Cardiac muscle cell (in vitro differentiated cells and primary cell): Measurements from ENCODE around the gene C3orf18. TPM values are rescaled to one million over a fixed set of nuclear protein-coding genes. Genes with fewer than 3 reads are reported as not detected.

Source experiments
- DNase-seq, 2 donors: peaks; one replicate each; pipeline versions ENCODE4 v3.0.0 to v3.0.0-alpha.2; 2010 to 2017; ENCODE audit warnings: low read depth in 1 of 2, low spot score in 1 of 2
- H3K27ac ChIP-seq: fragments of 200-600 bp; sonication (generic); 2 replicates; pipeline ENCODE4 v1.5.1; 2016
- H3K27me3 ChIP-seq: fragments of 200-600 bp; sonication (generic); 2 replicates; pipeline ENCODE4 v1.6.0; 2016; ENCODE audit warnings: control low read depth
- H3K36me3 ChIP-seq: fragments of 200-600 bp; sonication (generic); 2 replicates; pipeline ENCODE4 v1.5.1; 2016; ENCODE audit warnings: control low read depth
- H3K4me1 ChIP-seq: fragments of 200-600 bp; sonication (generic); 2 replicates; pipeline ENCODE4 v1.8.1; 2017; ENCODE audit warnings: low read depth, mild to moderate bottlenecking, mixed run types
- H3K4me3 ChIP-seq: fragments of 200-600 bp; sonication (generic); 2 replicates; pipeline ENCODE4 v1.5.1; 2016; ENCODE audit warnings: mild to moderate bottlenecking
- H3K9me3 ChIP-seq: fragments of 200-600 bp; sonication (generic); 2 replicates; pipeline ENCODE4 v1.5.1; 2017; ENCODE audit warnings: low read depth, mild to moderate bottlenecking, control low read depth
- polyA plus RNA-seq: library from polyadenylated mRNA; unstranded; fragments of >200 nt; fragmentation: Nextera tagmentation; extraction: Ambion mirVana; gene quantifications from 2 replicates; pipeline ENCODE4 v1.2.1, GENCODE V29; 2016
- total RNA-seq: library from RNA; depleted of rRNA; stranded (reverse); fragments of >200 nt; gene quantifications from 2 replicates; pipeline ENCODE4 v1.2.3, GENCODE V29; 2016
- TF ChIP-seq, protein P1 (sequence below): IDR thresholded peaks from 2 replicates; pipeline ENCODE4 v1.5.1; 2012; ENCODE audit warnings: low read depth, mild to moderate bottlenecking, low read length

The C3orf18 gene
- total and polyA plus RNA-seq, 2 experiments from 2014 or later: 33.6 to 39.4 TPM

DNA sequence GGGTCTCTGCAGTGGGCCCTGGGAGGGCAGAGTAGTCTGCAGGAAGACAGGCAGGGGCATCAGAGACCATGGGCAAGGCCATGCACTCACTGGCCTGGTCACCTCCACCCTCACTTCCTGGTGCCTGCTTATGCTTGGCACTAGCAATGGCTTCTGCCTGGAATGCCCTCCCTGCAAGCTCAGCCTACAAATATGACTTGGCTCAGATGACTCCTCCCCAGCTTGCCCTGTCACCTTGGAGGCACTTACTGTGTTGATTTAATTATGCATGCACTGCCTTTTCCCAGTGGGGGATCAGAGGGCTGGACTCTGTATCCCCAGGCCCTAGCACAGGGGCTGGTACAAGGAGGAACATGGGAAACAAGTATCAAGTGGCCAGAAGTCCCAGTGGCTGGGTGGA, 7.8 kb downstream of the C3orf18 start:
- Histone ChIP-seq H3K36me3 (no peaks in the 10 kb centered on the region), H3K27ac (no peak overlapping the region), H3K9me3 (no peaks in the 10 kb centered on the region), H3K4me3 (no peak overlapping the region), H3K27me3 (no peaks in the 10 kb centered on the region), H3K4me1 (no peaks in the 10 kb centered on the region)
- DNase-seq: no peak
- TF ChIP-seq, protein P1, sequence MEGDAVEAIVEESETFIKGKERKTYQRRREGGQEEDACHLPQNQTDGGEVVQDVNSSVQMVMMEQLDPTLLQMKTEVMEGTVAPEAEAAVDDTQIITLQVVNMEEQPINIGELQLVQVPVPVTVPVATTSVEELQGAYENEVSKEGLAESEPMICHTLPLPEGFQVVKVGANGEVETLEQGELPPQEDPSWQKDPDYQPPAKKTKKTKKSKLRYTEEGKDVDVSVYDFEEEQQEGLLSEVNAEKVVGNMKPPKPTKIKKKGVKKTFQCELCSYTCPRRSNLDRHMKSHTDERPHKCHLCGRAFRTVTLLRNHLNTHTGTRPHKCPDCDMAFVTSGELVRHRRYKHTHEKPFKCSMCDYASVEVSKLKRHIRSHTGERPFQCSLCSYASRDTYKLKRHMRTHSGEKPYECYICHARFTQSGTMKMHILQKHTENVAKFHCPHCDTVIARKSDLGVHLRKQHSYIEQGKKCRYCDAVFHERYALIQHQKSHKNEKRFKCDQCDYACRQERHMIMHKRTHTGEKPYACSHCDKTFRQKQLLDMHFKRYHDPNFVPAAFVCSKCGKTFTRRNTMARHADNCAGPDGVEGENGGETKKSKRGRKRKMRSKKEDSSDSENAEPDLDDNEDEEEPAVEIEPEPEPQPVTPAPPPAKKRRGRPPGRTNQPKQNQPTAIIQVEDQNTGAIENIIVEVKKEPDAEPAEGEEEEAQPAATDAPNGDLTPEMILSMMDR: no peak

DNA sequence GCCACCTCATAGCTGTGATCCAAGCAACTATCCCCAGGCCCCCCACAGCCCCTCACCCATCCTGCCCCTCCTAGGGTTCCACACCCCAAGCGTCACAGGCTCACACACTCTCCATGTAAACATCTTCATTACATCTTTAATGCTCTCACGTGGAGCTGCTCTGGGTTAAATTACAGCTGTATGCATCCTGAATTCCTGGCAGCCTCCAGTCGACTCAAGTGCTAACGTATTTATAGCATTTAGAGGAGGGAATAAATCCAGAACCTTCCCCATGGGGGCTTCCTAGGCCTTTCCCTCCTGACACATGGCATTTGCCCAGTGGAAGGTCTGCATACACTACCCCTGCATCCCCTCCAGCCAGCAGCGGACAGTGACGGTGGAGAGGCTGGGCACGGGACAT, 9.6 kb downstream of the C3orf18 start:
- Histone ChIP-seq H3K27ac (no peak overlapping the region), H3K27me3 (no peaks in the 10 kb centered on the region), H3K4me3 (no peak overlapping the region), H3K4me1 (no peaks in the 10 kb centered on the region), H3K9me3 (no peaks in the 10 kb centered on the region), H3K36me3 (no peaks in the 10 kb centered on the region)
- TF ChIP-seq, protein P1: no peak
- no peak for DNase-seq

DNA sequence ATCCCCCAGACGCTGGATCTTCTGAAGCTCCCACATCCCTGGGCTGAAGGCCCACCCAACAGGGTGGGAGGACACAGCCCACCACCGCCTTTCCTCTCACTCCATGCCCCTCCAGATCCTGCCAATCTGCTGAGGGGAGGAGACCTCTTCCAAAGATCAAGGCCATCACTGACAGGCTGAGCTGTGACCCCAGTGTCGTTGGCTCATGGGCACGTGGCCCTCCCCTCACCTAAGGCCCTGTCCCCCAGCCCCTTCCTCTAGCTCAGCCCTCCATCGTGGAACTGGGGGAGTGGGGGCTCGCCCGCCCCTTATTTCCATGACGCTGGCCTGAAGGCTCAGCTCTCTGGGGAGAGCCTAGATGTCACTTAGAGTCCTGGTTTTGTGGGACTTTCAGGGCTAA, 10.4 kb downstream of the C3orf18 start:
- no peaks in the 10 kb centered on the region for H3K27me3 ChIP-seq
- no peak overlapping the region for H3K4me3 ChIP-seq
- TF ChIP-seq, protein P1: no peak
- no peak for DNase-seq
- H3K4me1 ChIP-seq: no peaks in the 10 kb centered on the region
- H3K27ac ChIP-seq: no peak overlapping the region
- H3K36me3 ChIP-seq: no peaks in the 10 kb centered on the region
- no peaks in the 10 kb centered on the region for H3K9me3 ChIP-seq

DNA sequence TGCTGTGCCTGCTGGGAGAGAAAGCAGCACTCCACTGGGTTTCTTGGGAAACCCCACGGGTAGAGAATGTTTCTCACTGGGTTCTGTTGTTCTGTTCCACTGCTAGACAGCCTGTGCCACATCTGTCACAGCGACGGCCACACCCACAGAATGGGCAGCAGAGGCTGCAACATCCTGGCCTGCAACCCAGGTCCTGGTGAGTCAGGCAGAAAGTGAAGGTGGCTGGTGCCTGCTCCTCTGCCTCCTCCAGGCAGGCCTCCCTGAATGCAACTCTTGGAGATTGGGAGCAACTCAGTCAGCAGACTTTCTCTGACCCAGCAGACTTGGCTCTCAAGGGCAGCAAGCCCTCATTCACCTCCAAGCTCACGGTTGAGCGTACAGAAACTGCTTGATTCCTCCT, 13.0 kb downstream of the C3orf18 start:
- H3K4me3 ChIP-seq: no peak overlapping the region
- no peaks in the 10 kb centered on the region for H3K36me3 ChIP-seq
- TF ChIP-seq, protein P1: no peak
- no peaks in the 10 kb centered on the region for H3K9me3 ChIP-seq
- no peak overlapping the region for H3K27ac ChIP-seq
- DNase-seq: no peak
- H3K27me3 ChIP-seq: no peaks in the 10 kb centered on the region
- no peaks in the 10 kb centered on the region for H3K4me1 ChIP-seq

DNA sequence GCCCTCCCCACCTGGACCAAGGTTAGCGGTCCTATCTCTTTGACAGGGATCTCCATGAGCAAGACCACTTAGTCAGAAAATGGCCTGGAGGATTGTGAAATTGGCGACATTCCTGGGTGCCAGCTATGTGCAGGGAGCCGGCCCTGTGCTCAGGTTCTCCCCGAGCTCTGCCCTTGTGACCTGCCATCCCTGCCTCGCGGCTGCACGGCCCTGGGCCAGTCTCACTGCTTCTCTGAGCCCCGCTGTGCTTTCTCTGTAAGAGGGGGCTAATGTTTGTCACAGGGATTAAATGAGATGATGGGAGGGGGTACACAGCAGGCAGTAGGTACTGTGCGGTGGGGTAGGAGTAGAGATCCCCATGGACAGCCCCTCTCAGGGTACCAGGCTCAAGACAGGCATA, 14.9 kb downstream of the C3orf18 start:
- no peak overlapping the region for H3K27ac ChIP-seq
- no peak for DNase-seq
- H3K4me1 ChIP-seq: no peaks in the 10 kb centered on the region
- no peaks in the 10 kb centered on the region for H3K36me3 ChIP-seq
- no peaks in the 10 kb centered on the region for H3K27me3 ChIP-seq
- TF ChIP-seq, protein P1: no peak
- no peak overlapping the region for H3K4me3 ChIP-seq
- H3K9me3 ChIP-seq: no peaks in the 10 kb centered on the region
